Esophagus squamous epithelium (tissue), 5 donors: ENCODE measurements around the gene NME7. TPM values are rescaled to one million over a fixed set of nuclear protein-coding genes. Genes with fewer than 3 reads are reported as not detected.

Experiments
- DNase-seq: peaks from one replicate; lab custom pipeline; 2025; lab: John Stamatoyannopoulos, UW
- H3K27ac ChIP-seq, 4 donors: fragments of 200-600 bp; sonication (generic); one replicate each; pipeline ENCODE4 v1.5.1; 2016 to 2019; ENCODE audit warnings: mild to moderate bottlenecking in 1 of 4
- H3K27me3 ChIP-seq, 4 donors: fragments of 200-600 bp; sonication (generic); 1 replicate in 3 of 4; 2 replicates in 1 of 4; pipeline versions ENCODE4 v1.5.1 to v1.6.0; 2017 to 2021; ENCODE audit warnings: antibody characterized with exemption in 1 of 4
- H3K36me3 ChIP-seq, 3 donors: fragments of 200-600 bp; sonication (generic); one replicate each; pipeline ENCODE4 v1.5.1; 2016 to 2019
- H3K4me1 ChIP-seq, 3 donors: fragments of 200-600 bp; sonication (generic); one replicate each; pipeline ENCODE4 v1.5.1; 2017 to 2019
- H3K4me3 ChIP-seq, 4 donors: fragments of 200-600 bp; sonication (generic); 1 replicate in 3 of 4; 2 replicates in 1 of 4; pipeline ENCODE4 v1.5.1; 2016 to 2019; ENCODE audit warnings: mild to moderate bottlenecking in 2 of 4, moderate library complexity in 1 of 4
- H3K9me3 ChIP-seq, 3 donors: fragments of 200-600 bp; sonication (generic); one replicate each; pipeline ENCODE4 v1.5.1; 2016 to 2019
- CTCF ChIP-seq, 6 experiments: fragments of 450-650 bp in 4 of 6; fragments of 200-600 bp in 2 of 6; sonication (generic) in 2 of 6; IDR thresholded peaks; one replicate each; pipeline ENCODE4 v1.5.1; 2016 to 2019; ENCODE audit warnings: antibody characterized with exemption in 6 of 6, mild to moderate bottlenecking in 4 of 6, moderate library complexity in 4 of 6
- POLR2A ChIP-seq, 4 donors: fragments of 450-650 bp; IDR thresholded peaks; one replicate each; pipeline ENCODE4 v1.6.1; 2017; ENCODE audit warnings: antibody characterized with exemption in 4 of 4, mild to moderate bottlenecking in 4 of 4, moderate library complexity in 3 of 4
- WGBS, 2 donors: methylation state at CpG; one replicate each; pipeline ENCODE4 v1.1.5; 2018; 5-methylcytosine and 5-hydroxymethylcytosine counted together
- intact Hi-C: fragments of 100-400 bp; cut with DNase I; formaldehyde crosslinking; loops from one replicate; pipeline ENCODE4 v1.15.0; 2022
- total RNA-seq, 4 donors: library from RNA; depleted of rRNA; stranded (reverse); fragments of >200 nt; gene quantifications; one replicate each; pipeline ENCODE4 v1.1.0, GENCODE V29; 2016
- donor health status: DM: yes; HTN: yes; CAD: no.

NME7 gene
- total RNA-seq, 4 donors from 2014 or later, result 5.7 to 10.7 (median 7.4) TPM

- intact Hi-C loops, result no loop called here
- TF ChIP-seq POLR2A (IDR thresholded peaks at IDR 0.05) (peak in 3 of 4 donors; percentile 76 to 95 (median 93)), CTCF (IDR thresholded peaks at IDR 0.05) (peak; percentile 53 to 91 (median 77))
- Histone ChIP-seq H3K9me3 (no peaks in the 10 kb centered on the region), H3K4me3 (peak within 1 kb of the TSS; percentile 69 to 95 (median 74)), H3K4me1 (peaks cover 35 to 86% (median 41%) of the 10 kb centered on the region in 3 donors), H3K27ac (peak within 1 kb of the TSS; percentile 90 to 97 (median 93)), H3K27me3 (peaks cover 0 to 4% (median 0%) of the 10 kb centered on the region in 4 donors), H3K36me3 (peaks cover 0 to 2% (median 0%) of the 10 kb centered on the region in 3 donors)
- WGBS, 2 donors, result 0% methylated on average over 3 to 9 of the region's 100 CpGs
- DNase-seq, result peak; percentile 26
These were observed 261.3 kb downstream of the NME7 start, which contains the start of gene ATP1B1 for GRCh38 chr1:169106095-169106920. Gene ATP1B1, plus strand, starts transcription at chr1:169106690. Its CDS starts 140 bp downstream, at chr1:169106830.

- TF ChIP-seq CTCF (IDR thresholded peaks at IDR 0.05) (no peak), POLR2A (IDR thresholded peaks at IDR 0.05) (no peak)
- Histone ChIP-seq H3K9me3 (no peaks in the 10 kb centered on the region), H3K27ac (peak overlapping the region; percentile 90 to 97 (median 93)), H3K27me3 (peaks cover 0 to 4% (median 0%) of the 10 kb centered on the region in 4 donors), H3K36me3 (no peaks in the 10 kb centered on the region), H3K4me1 (peaks cover 28 to 79% (median 37%) of the 10 kb centered on the region in 3 donors), H3K4me3 (peak overlapping the region; percentile 69 to 95 (median 74))
- intact Hi-C loops, result no loop called here
- 0% methylated on average over 7 of the region's 47 CpGs; no CpG with 5 or more reads in 1 of the 2 donors for WGBS, 2 donors
- DNase-seq, result no peak
These were observed 262.0 kb downstream of the NME7 start for GRCh38 chr1:169105434-169106094.

- H3K27me3 ChIP-seq, result peaks cover 0 to 4% (median 0%) of the 10 kb centered on the region in 4 donors
- peaks cover 23 to 74% (median 32%) of the 10 kb centered on the region in 3 donors for H3K4me1 ChIP-seq
- H3K27ac ChIP-seq, result peak overlapping the region; percentile 90 to 97 (median 93)
- no peaks in the 10 kb centered on the region for H3K36me3 ChIP-seq
- H3K9me3 ChIP-seq, result no peaks in the 10 kb centered on the region
- 41 to 60% methylated on average over 4 of the region's 6 CpGs for WGBS, 2 donors
- H3K4me3 ChIP-seq, result peak overlapping the region in 2 of 4 donors; percentile 78 to 95
- intact Hi-C loops, result no loop called here
- TF ChIP-seq POLR2A (IDR thresholded peaks at IDR 0.05) (no peak), CTCF (IDR thresholded peaks at IDR 0.05) (no peak)
- no peak for DNase-seq
These were observed 262.5 kb downstream of the NME7 start for GRCh38 chr1:169105087-169105433.

GRCh38 chr1:169103480-169103893 is 264.1 kb downstream of the NME7 start:
- Histone ChIP-seq H3K4me1 (peaks cover 16 to 58% (median 29%) of the 10 kb centered on the region in 3 donors), H3K36me3 (no peaks in the 10 kb centered on the region), H3K4me3 (peak overlapping the region in 2 of 4 donors; percentile 15 to 19), H3K27me3 (peaks cover 0 to 4% (median 0%) of the 10 kb centered on the region in 4 donors), H3K9me3 (no peaks in the 10 kb centered on the region), H3K27ac (peak overlapping the region; percentile 62 to 97 (median 70))
- intact Hi-C loops, result no loop called here
- WGBS, 2 donors, result 43 to 72% methylated on average over 4 to 5 of the region's 6 CpGs
- TF ChIP-seq CTCF (IDR thresholded peaks at IDR 0.05) (no peak), POLR2A (IDR thresholded peaks at IDR 0.05) (no peak)
- DNase-seq, result no peak
